K562 (cell line): Measurements from ENCODE around the gene RNF166. TPM values are rescaled to one million over a fixed set of nuclear protein-coding genes. Genes with fewer than 3 reads are reported as not detected.

ENCODE experiments used
- ATAC-seq: fragments of 200-7000 bp; cut with Tn5 transposase; 3 replicates; pipeline ENCODE4 v1.9.1; 2020; ENCODE audit warnings: moderate library complexity
- BruUV-seq: library from RNA; stranded (reverse); fragments of 400-500 nt; replicated peaks from 2 replicates; lab custom pipeline; 2021; lab: Mats Ljungman, UMichigan
- CTCF ChIA-PET: fragments of 300-600 bp; formaldehyde crosslinking; extraction: SDS; loops from one replicate; lab custom pipeline; 2021; ENCODE audit warnings: low intra/inter-chr PET ratio; lab: Yijun Ruan, JAX
- POLR2A ChIA-PET: fragments of 300-600, 350-650 bp; sonication (Branson Sonifier 250); formaldehyde crosslinking; extraction: SDS; loops from one replicate; lab custom pipeline; 2021; ENCODE audit warnings: antibody characterized with exemption, inconsistent platforms; lab: Yijun Ruan, JAX
- DNase-seq, 4 experiments: peaks; one replicate each; pipeline versions ENCODE4 v3.0.0 to v3.0.0-alpha.2; 2011 to 2018; ENCODE audit warnings: low spot score in 3 of 4, mixed read lengths in 3 of 4; ENCODE audit errors: extremely low read depth in 1 of 4
- FAIRE-seq: peaks from 2 replicates; lab custom pipeline; 2011; peaks lifted over from hg19 to GRCh38; lab: Jason Lieb, UNC
- H2AFZ ChIP-seq: 2 replicates; pipeline ENCODE4 v1.6.0; 2011; ENCODE audit warnings: low read depth, low read length, control low read depth, inconsistent platforms
- H3K27ac ChIP-seq: fragments of 200-600 bp; 3 replicates; pipeline ENCODE4 v1.8.0; 2011; ENCODE audit warnings: low read depth, mild to moderate bottlenecking, control low read depth, inconsistent platforms, low read length, moderate library complexity, mixed read lengths; ENCODE audit errors: extremely low read depth
- H3K27me3 ChIP-seq, 2 experiments: fragments of 300-600 bp in 1 of 2; 2 replicates in 1 of 2; 3 replicates in 1 of 2; pipeline versions ENCODE4 v1.6.0 to v1.8.0; 2011; ENCODE audit warnings: inconsistent platforms in 2 of 2, low read length in 2 of 2, mild to moderate bottlenecking in 1 of 2, mixed read lengths in 1 of 2, moderate library complexity in 1 of 2; ENCODE audit not compliant: control insufficient read depth in 2 of 2, insufficient read depth in 2 of 2
- H3K36me3 ChIP-seq: fragments of 300-600 bp; 3 replicates; pipeline ENCODE4 v1.8.0; 2011; ENCODE audit warnings: mild to moderate bottlenecking, low read length, inconsistent platforms; ENCODE audit not compliant: control insufficient read depth, insufficient read depth
- H3K4me1 ChIP-seq, 2 experiments: fragments of 200-600 bp in 1 of 2; replicated peaks in 1 of 2; 2 replicates in 1 of 2; 3 replicates in 1 of 2; pipeline versions ENCODE4 v1.5.1 to v1.8.0; 2011; ENCODE audit warnings: inconsistent platforms in 2 of 2, low read length in 2 of 2, mild to moderate bottlenecking in 1 of 2, mixed read lengths in 1 of 2, moderate library complexity in 1 of 2; ENCODE audit not compliant: control insufficient read depth in 2 of 2, insufficient read depth in 2 of 2
- H3K4me2 ChIP-seq: 2 replicates; pipeline ENCODE4 v1.6.1; 2011; ENCODE audit warnings: low read length, control low read depth, inconsistent platforms, mixed read lengths; ENCODE audit not compliant: insufficient read depth
- H3K4me3 ChIP-seq: fragments of 200-600 bp; sonication (generic), shearing (Covaris generic); 2 replicates; pipeline ENCODE4 v1.5.1; 2016; ENCODE audit warnings: control low read depth, inconsistent platforms
- H3K79me2 ChIP-seq: fragments of 200-600 bp; 3 replicates; pipeline ENCODE4 v1.8.0; 2011; ENCODE audit warnings: low read length, inconsistent platforms; ENCODE audit not compliant: control insufficient read depth, insufficient read depth
- H3K9ac ChIP-seq, 2 experiments: 2 replicates each; pipeline versions ENCODE4 v1.6.0 to v1.6.1; 2011; ENCODE audit warnings: low read depth in 2 of 2, low read length in 2 of 2, control low read depth in 1 of 2, inconsistent platforms in 1 of 2, mild to moderate bottlenecking in 1 of 2, mixed read lengths in 1 of 2; ENCODE audit not compliant: insufficient read depth in 1 of 2
- H3K9me1 ChIP-seq: one replicate; pipeline ENCODE4 v1.6.0; 2011; ENCODE audit warnings: inconsistent platforms, mild to moderate bottlenecking, low read length, moderate library complexity; ENCODE audit not compliant: control insufficient read depth, insufficient read depth
- H3K9me3 ChIP-seq: replicated peaks from 2 replicates; pipeline ENCODE4 v1.5.1; 2011; ENCODE audit warnings: low read depth, low read length, inconsistent platforms; ENCODE audit not compliant: control insufficient read depth, insufficient read depth
- H4K20me1 ChIP-seq: replicated peaks from 2 replicates; pipeline ENCODE4 v1.6.1; 2011; ENCODE audit warnings: low read length, inconsistent platforms, mixed read lengths; ENCODE audit not compliant: control insufficient read depth, insufficient read depth
- PHB ChIP-seq: fragments of 250-450 bp; sonication (Bioruptor Pico); IDR thresholded peaks from 2 replicates; pipeline ENCODE4 v1.5.0; 2021
- POLR2G ChIP-seq: fragments of 200-400 bp; formaldehyde crosslinking; IDR thresholded peaks from 2 replicates; pipeline ENCODE4 v1.6.1; 2017; ENCODE audit warnings: low read depth, mild to moderate bottlenecking, antibody characterized with exemption, low read length, moderate library complexity
- ZKSCAN8 ChIP-seq: fragments of 200-800 bp; sonication (Bioruptor generic); IDR thresholded peaks from 2 replicates; pipeline ENCODE4 v1.6.1; 2016; ENCODE audit warnings: missing genetic modification characterization, missing compliant biosample characterization
- ZNF133 ChIP-seq: fragments of 250-450 bp; sonication (Bioruptor Pico); IDR thresholded peaks from 2 replicates; pipeline ENCODE4 v1.4.0; 2020; ENCODE audit warnings: mild to moderate bottlenecking
- ZNF318 ChIP-seq, 2 experiments: fragments of 450-650 bp; IDR thresholded peaks; 2 replicates each; pipeline ENCODE4 v1.6.1; 2016; ENCODE audit warnings: mild to moderate bottlenecking in 2 of 2, borderline replicate concordance in 1 of 2, low read depth in 1 of 2, moderate library complexity in 1 of 2
- WGBS: fragments of 100-300 bp; shearing (Covaris generic); methylation state at CpG from one replicate; pipeline ENCODE4 v1.1.6; 2016; ENCODE audit warnings: low coverage, mixed read lengths; ENCODE audit not compliant: insufficient coverage; ENCODE audit errors: missing lambda C conversion rate; 5-methylcytosine and 5-hydroxymethylcytosine counted together
- in situ Hi-C: fragments of 300-500 bp; cut with MboI; formaldehyde crosslinking; loops from 4 replicates; pipeline ENCODE4 v1.15.0; 2018; ENCODE audit warnings: inconsistent platforms, mixed read lengths
- intact Hi-C: fragments of 100-400 bp; cut with micrococcal nuclease; formaldehyde crosslinking; loops from 2 replicates; pipeline ENCODE4 v1.14.2; 2022
- polyA plus RNA-seq, 8 experiments: library from polyadenylated mRNA; depleted of rRNA in 4 of 8; stranded (reverse) in 5 of 8; unstranded in 3 of 8; fragments of >200 nt; fragmentation: Nextera tagmentation in 2 of 8; fragmentation: Illumina TruSeq in 1 of 8; extraction: Ambion mirVana in 2 of 8; extraction: Trizol in 1 of 8; gene quantifications; 2 replicates each; pipeline versions ENCODE4 v1.2.1 to v1.2.3, GENCODE V29; 2011 to 2014; ENCODE audit warnings: inconsistent platforms in 1 of 8, missing spikeins in 1 of 8
- total RNA-seq, 7 experiments: library from RNA; depleted of rRNA in 6 of 7; stranded (reverse); fragments of >200 nt in 6 of 7; fragmentation: Illumina TruSeq in 2 of 7; extraction: Trizol in 2 of 7; gene quantifications; 2 replicates each; pipeline versions ENCODE4 v1.2.1 to v1.2.3, GENCODE V29; 2011 to 2021; ENCODE audit warnings: low replicate concordance in 1 of 7
- TF ChIP-seq, protein P1 (sequence below): fragments of 450-650 bp; IDR thresholded peaks from 2 replicates; pipeline ENCODE4 v1.7.0; 2016; ENCODE audit warnings: borderline replicate concordance

RNF166 gene
- total and polyA plus RNA-seq, 9 of the 15 experiments (the other 6 are each of a cell fraction or from before 2014, with no cell fraction given) = 0.56 to 60.3 (median 19.5) TPM

DNA sequence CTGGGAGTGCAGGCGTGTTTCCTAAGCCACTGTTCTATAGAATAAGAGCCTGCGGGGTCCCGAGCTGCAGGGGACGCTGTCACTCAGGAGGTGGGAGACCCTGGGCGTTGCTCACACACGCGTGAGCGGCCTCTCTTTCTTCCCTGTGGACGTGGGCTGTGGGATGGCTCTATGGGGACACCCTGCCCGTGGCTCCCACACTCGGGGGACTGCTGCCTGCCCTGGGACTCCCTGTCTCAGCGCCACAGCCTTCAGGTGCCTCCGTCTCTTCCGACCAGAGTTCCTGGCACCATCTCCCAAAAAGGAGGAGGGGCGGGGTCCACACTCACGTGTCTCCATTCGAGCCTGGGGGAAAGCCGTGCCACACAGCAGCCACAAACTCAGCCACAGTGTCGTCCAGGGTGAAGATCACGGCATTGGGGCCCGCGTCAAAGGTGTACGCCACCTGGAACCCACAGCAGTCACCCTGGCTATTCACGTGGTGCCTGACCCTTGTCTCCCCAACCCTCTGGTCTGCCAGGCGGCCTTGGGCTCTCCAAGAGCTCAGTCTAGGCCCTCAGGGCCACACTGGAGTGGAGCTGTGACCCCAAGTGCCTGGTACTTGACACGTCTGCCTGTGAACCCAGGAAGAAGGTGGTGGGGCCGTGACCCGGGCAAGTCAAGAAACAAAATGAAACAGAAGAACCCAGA lies 51.7 kb downstream of the RNF166 start (continued):
- TF ChIP-seq, protein P1, sequence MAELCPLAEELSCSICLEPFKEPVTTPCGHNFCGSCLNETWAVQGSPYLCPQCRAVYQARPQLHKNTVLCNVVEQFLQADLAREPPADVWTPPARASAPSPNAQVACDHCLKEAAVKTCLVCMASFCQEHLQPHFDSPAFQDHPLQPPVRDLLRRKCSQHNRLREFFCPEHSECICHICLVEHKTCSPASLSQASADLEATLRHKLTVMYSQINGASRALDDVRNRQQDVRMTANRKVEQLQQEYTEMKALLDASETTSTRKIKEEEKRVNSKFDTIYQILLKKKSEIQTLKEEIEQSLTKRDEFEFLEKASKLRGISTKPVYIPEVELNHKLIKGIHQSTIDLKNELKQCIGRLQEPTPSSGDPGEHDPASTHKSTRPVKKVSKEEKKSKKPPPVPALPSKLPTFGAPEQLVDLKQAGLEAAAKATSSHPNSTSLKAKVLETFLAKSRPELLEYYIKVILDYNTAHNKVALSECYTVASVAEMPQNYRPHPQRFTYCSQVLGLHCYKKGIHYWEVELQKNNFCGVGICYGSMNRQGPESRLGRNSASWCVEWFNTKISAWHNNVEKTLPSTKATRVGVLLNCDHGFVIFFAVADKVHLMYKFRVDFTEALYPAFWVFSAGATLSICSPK = no peak
- TF ChIP-seq ZNF133 (CRISPR knock-in tag) = no peak
- TF ChIP-seq PHB (CRISPR knock-in tag) = no peak
- no peak for TF ChIP-seq ZKSCAN8 (CRISPR knock-in tag)

GRCh38 chr16:88653596-88654362 lies 52.4 kb downstream of the RNF166 start:
- no peak for TF ChIP-seq ZNF318 (IDR thresholded peaks at IDR 0.05; ENCODE audit: borderline replicate concordance in 1 of 2, low read depth in 1 of 2)
- 0 out of 2 replicates have a peak, but pooled peaks have one; percentile 11 for TF ChIP-seq POLR2G
- H3K27me3 ChIP-seq = no peaks in the 10 kb centered on the region
- no peak overlapping the region for H3K27ac ChIP-seq
- H3K4me3 ChIP-seq = no peak overlapping the region
- no TSS peak for BruUV-seq
- H3K4me1 ChIP-seq = peaks cover 11 to 92% of the 10 kb centered on the region in 2 experiments; a peak in 4 of 5 replicates
- H3K79me2 ChIP-seq = peaks cover 42% of the 10 kb centered on the region
- DNase-seq (no peak), ATAC-seq (no peak), FAIRE-seq (no peak)
- peaks cover 80% of the 10 kb centered on the region; the same call in 2 of the 3 replicates for H3K36me3 ChIP-seq
- no peaks in the 10 kb centered on the region for H3K9me3 ChIP-seq
- intact Hi-C loops (no loop called here), in situ Hi-C loops (no loop called here)
- ChIA-PET POLR2A (interaction anchor here (0.6 to 0.7 kb wide), 3 partner anchors 9 to 216 kb away, joined by 3 to 5 read pairs (median 4); partner anchors contain the start of gene MVD), CTCF (no interaction called here)
- peaks cover 9% of the 10 kb centered on the region; the same call in 1 of the 2 replicates for H4K20me1 ChIP-seq
- no peak overlapping the region for H2AFZ ChIP-seq
- no peak overlapping the region for H3K4me2 ChIP-seq
- H3K9me1 ChIP-seq = no peaks in the 10 kb centered on the region
- whole genome bisulfite sequencing = 81% methylated on average over 32 of the region's 32 CpGs
- peak overlapping the region in 1 of 2 experiments; percentile 61; a peak in 1 of 4 replicates for H3K9ac ChIP-seq
